ENCODE measurements around the gene KCNG2.
A peak's percentile ranks its signal among the peaks of the same experiment; 100 is the strongest.
"Not testable (repeated sequence)": the region's sequence is repeated elsewhere in the genome, so short reads cannot be mapped to it uniquely, and the experiment has no call there.

Gene KCNG2

GRCh38 chr18:79873449-79874110 is 75.8 kb downstream of the KCNG2 start:
- no peak for DNase-seq

- DNase-seq = no peak
Observed at GRCh38 chr18:79874553-79875530, 77.1 kb downstream of the KCNG2 start.

DNA sequence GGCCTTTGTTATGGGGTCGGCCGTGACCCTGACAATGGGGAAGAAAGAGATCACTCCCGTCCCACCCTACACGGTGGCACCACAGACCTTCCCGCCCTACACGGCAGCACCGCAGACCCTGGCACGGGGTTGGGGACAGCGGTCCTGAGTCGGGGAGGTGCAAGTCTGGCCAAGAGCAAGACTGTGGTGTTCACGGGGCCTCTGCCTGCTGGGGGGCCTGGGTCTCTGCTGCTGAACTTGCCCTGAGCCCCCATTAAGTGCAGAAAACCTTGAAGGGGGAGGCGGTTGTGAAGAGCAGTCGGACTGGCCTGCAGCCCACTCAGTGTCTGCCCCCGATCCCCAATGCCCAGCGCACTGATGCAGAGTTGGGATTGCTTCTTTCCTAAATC is 77.8 kb downstream of the KCNG2 start:
- DNase-seq = no peak

- DNase-seq = no peak
Observed at GRCh38 chr18:79875931-79876461, 78.3 kb downstream of the KCNG2 start.

DNA sequence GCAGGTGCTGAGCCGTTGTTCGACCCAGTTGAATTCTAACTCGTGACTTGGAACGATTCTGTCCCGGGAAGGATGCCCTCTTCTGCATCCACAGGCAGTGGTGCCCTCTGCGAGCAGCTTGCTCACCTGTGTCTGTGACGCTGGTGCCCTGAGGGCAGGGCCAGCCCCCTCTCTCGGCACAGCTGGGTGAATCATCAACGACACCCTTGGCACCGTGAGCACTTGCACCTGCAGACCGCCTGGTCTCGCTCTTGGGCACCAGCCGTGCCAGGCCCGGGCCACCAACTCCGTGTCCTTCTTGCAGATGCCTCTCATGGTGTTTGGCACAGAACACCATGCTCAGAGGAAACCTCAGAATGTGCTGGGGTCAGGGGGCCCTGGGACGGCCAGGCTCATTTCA is 78.8 kb downstream of the KCNG2 start:
- DNase-seq = no peak

GRCh38 chr18:79877163-79878091 is 79.7 kb downstream of the KCNG2 start:
- no peak for DNase-seq

DNA sequence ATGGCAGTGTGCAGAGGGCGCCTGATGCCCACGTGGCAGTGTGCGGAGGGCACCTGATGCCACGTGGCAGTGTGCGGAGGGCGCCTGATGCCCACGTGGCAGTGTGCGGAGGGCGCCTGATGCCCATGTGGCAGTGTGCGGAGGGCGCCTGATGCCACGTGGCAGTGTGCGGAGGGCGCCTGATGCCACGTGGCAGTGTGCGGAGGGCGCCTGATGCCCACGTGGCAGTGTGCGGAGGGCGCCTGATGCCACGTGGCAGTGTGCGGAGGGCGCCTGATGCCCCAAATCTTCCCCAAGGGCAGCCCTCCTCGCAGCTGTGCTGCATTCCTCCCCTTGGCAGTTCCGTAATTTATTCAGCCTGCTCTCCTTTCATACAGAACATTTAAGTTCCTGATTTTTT is 80.5 kb downstream of the KCNG2 start:
- not testable (repeated sequence) for DNase-seq

DNA sequence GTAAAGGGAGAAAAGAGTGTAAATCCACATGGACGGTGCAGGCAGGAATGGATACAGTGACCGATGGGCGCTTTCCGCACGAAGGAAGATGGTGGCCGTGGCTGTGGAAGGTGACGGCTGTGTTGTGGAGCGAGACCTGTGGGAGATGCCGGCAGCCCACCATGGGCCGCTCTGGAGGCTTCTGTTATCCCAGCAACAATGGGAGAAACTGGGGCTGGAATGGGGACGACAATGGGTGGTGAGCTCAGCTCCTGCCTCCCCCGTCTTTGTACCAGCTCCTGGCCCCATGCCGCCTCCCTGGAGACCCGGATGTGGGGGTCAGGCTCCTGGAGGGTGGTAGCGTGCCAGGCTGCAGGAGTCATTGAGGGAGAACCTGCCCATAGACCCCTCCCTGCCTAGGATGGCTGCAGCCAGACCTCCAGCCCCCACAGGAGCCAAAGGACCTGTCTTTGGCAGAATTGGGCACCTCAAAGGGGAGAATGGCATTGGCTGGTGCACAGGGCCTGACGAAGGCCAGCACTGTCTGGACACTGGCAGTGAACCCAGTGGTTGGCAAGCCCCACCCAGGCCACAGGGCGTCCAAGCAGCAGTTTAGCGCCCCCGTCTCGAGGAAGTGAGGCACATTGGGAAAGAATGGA is 81.1 kb downstream of the KCNG2 start:
- no peak for DNase-seq

- DNase-seq = no peak
Observed at GRCh38 chr18:79879566-79879965, 81.8 kb downstream of the KCNG2 start.

DNA sequence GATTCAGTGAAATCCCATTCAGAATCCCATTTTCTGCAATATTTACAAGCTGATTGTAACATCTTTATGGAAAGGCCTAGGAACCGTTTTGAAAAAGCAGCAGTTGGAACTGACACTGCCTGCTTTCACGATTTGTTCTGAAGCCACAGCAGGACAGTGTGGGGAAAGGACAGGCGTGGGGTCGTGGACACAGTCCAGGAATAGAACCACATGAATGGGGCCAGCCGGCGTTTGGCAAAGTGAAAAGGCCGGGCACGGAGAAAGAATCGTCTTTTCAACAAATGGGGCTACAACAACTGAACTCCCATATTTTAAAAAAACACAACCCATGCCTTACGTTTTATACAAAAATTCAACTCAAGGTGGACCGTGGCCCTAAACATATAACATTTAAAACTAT is 84.0 kb downstream of the KCNG2 start:
- DNase-seq = no peak

DNA sequence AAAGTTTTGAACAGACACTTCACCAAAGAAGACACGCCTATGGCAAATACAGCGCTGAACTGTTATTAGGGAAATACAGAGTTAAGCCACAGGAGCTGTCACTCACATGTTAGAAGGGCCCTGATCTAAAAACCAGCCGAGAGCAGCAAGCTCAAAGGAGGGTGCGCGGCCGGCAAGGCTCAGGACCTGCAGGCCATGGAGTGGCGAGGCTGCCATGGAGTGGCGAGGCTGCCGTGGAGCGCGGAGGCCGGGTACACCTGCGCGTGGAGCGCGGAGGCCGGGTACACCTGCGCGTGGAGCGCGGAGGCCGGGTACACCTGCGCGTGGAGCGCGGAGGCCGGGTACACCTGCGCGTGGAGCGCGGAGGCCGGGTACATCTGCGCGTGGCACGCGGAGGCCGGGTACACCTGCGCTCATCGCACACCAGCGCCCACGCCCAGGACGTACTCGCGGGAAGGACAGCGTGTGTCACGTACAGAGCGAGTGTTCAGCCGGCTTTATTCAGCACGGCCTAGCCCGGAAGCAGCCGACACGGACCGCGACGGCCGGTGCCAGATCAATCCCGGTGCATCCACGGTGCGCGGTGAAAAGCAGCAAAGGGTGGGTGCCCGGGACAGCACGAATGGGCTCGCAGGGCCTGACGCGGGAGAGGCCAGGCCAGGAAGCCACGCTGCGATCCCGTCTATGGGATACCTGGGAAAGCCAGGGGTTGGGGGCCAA is 84.9 kb downstream of the KCNG2 start:
- no peak for DNase-seq

- DNase-seq = no peak
Observed at GRCh38 chr18:79883461-79884293, 85.9 kb downstream of the KCNG2 start.

GRCh38 chr18:79884294-79884962 is 86.7 kb downstream of the KCNG2 start:
- DNase-seq = no peak

DNA sequence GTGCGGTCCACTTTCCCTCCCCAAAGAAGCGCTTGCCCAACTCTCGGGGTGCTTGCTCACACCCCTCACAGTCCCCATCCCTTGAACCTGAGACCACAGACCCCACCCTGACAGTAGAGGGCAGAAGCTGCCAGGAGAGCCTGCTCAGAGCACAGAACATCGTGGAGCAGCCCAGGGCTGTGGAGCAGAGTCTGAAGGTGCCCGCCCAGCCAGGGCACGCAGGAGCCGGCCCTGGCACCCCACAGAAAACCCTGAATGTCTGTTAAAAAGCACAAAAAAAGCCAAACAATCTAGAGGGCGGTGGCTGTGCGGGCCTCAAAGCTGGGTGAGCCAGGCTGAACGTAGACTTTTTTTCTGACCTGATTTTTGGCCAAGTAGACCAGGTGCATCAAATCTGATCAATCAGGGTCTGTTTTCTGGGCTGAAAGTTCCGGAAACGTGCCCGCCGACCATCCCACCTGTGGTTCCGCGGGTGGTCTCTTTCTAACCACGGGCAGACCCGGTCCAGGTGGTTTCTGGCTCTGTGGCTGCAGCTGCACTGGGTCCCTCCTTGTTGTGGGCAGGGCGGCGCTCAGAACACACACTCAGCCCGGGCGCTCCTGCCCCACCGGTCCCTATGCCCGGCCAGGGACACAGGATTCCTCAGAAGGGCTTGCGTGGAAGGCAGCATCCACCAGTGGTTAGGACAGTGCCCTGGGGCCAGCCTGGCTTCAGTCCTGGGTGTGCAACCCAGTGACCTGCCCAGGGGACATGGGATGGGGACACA is 87.4 kb downstream of the KCNG2 start:
- peak; percentile 4 for DNase-seq

GRCh38 chr18:79887181-79888000 is 89.7 kb downstream of the KCNG2 start:
- DNase-seq = no peak

GRCh38 chr18:79888016-79888415 is 90.3 kb downstream of the KCNG2 start:
- no peak for DNase-seq

- no peak for DNase-seq
Observed at GRCh38 chr18:79889569-79889968, 91.8 kb downstream of the KCNG2 start.

- DNase-seq = no peak
Observed at GRCh38 chr18:79890674-79891073, 92.9 kb downstream of the KCNG2 start.

All from NCI-H1694 treated with DMSO at 0.1 percent for 48 hours (cell line).